ENCODE measurements around the gene SLC7A14. TPM values are rescaled to one million over a fixed set of nuclear protein-coding genes. Genes with fewer than 3 reads are reported as not detected.

Gene SLC7A14
- total RNA-seq, 1 donor from 2014 or later = not detected

GRCh38 chr3:170473358-170473757, 112.5 kb downstream of the SLC7A14 start:
- intact Hi-C loops (cut with micrococcal nuclease) = no loop called here

- intact Hi-C loops (cut with micrococcal nuclease) = no loop called here
Observed at GRCh38 chr3:170471149-170471548, 114.7 kb downstream of the SLC7A14 start.

GRCh38 chr3:170470063-170471016, 115.5 kb downstream of the SLC7A14 start:
- intact Hi-C loops (cut with micrococcal nuclease) = no loop called here

GRCh38 chr3:170469151-170470062, 116.5 kb downstream of the SLC7A14 start:
- intact Hi-C loops (cut with micrococcal nuclease) = no loop called here

- intact Hi-C loops (cut with micrococcal nuclease) = no loop called here
Observed at GRCh38 chr3:170467571-170468147, 118.2 kb downstream of the SLC7A14 start.

- intact Hi-C loops (cut with micrococcal nuclease) = no loop called here
Observed at GRCh38 chr3:170467007-170467406, 118.9 kb downstream of the SLC7A14 start.

- intact Hi-C loops (cut with micrococcal nuclease) = no loop called here
Observed at GRCh38 chr3:170465955-170466354, 119.9 kb downstream of the SLC7A14 start.

GRCh38 chr3:170463011-170463410, 122.9 kb downstream of the SLC7A14 start:
- intact Hi-C loops (cut with micrococcal nuclease) = no loop called here

GRCh38 chr3:170458285-170458684, 127.6 kb downstream of the SLC7A14 start:
- intact Hi-C loops (cut with micrococcal nuclease) = no loop called here

GRCh38 chr3:170454509-170454908, 131.4 kb downstream of the SLC7A14 start:
- intact Hi-C loops (cut with micrococcal nuclease) = no loop called here

GRCh38 chr3:170450039-170450438, 135.8 kb downstream of the SLC7A14 start:
- intact Hi-C loops (cut with micrococcal nuclease) = no loop called here

- intact Hi-C loops (cut with micrococcal nuclease) = no loop called here
Observed at GRCh38 chr3:170448584-170448983, 137.3 kb downstream of the SLC7A14 start.

GRCh38 chr3:170443457-170443856, 142.4 kb downstream of the SLC7A14 start:
- intact Hi-C loops (cut with micrococcal nuclease) = no loop called here

- intact Hi-C loops (cut with micrococcal nuclease) = no loop called here
Observed at GRCh38 chr3:170442947-170443346, 142.9 kb downstream of the SLC7A14 start.

- intact Hi-C loops (cut with micrococcal nuclease) = no loop called here
Observed at GRCh38 chr3:170441412-170441811, 144.5 kb downstream of the SLC7A14 start.

GRCh38 chr3:170440344-170440743, 145.5 kb downstream of the SLC7A14 start:
- intact Hi-C loops (cut with micrococcal nuclease) = no loop called here

- intact Hi-C loops (cut with micrococcal nuclease) = no loop called here
Observed at GRCh38 chr3:170438836-170439235, 147.0 kb downstream of the SLC7A14 start.

- intact Hi-C loops (cut with micrococcal nuclease) = no loop called here
Observed at GRCh38 chr3:170437696-170438407, 148.0 kb downstream of the SLC7A14 start.

- intact Hi-C loops (cut with micrococcal nuclease) = no loop called here
Observed at GRCh38 chr3:170437176-170437575, 148.7 kb downstream of the SLC7A14 start.

- intact Hi-C loops (cut with micrococcal nuclease) = no loop called here
Observed at GRCh38 chr3:170436697-170437096, 149.2 kb downstream of the SLC7A14 start.

- intact Hi-C loops (cut with micrococcal nuclease) = no loop called here
Observed at GRCh38 chr3:170432416-170432815, 153.5 kb downstream of the SLC7A14 start.

All from T-helper 1 cell treated with Interleukin-12 subunit alpha and Interleukin-12 subunit beta and Interleukin-4 antibody, amounts not matched to agents 30 ng/mL and 1 ng/mL, for 36 hours (primary cell).